OCI-LY1 (cell line): ENCODE results near the gene MINDY1.

ENCODE experiments used
- H2AFZ ChIP-seq: fragments of 200-600 bp; sonication (generic), shearing (Covaris generic); 2 replicates; pipeline ENCODE4 v1.6.0; 2014; ENCODE audit warnings: antibody characterized with exemption, mild to moderate bottlenecking, low read length
- H3F3A ChIP-seq: fragments of 200-600 bp; sonication (generic), shearing (Covaris generic); 2 replicates; pipeline ENCODE4 v1.6.0; 2014; ENCODE audit warnings: mild to moderate bottlenecking, antibody characterized with exemption, low read length, moderate library complexity; ENCODE audit not compliant: insufficient read depth
- H3K27ac ChIP-seq: fragments of 200-600 bp; sonication (generic); 2 replicates; pipeline ENCODE4 v1.5.1; 2014; ENCODE audit warnings: low read length, mixed run types, mild to moderate bottlenecking, low read depth; ENCODE audit not compliant: poor library complexity, severe bottlenecking
- H3K27me3 ChIP-seq: fragments of 200-600 bp; sonication (generic); 2 replicates; pipeline ENCODE4 v1.6.0; 2014; ENCODE audit warnings: antibody characterized with exemption, mild to moderate bottlenecking, low read length, moderate library complexity; ENCODE audit not compliant: insufficient read depth
- H3K36me3 ChIP-seq: fragments of 200-600 bp; sonication (generic); 2 replicates; pipeline ENCODE4 v1.6.1; 2014; ENCODE audit warnings: mild to moderate bottlenecking, antibody characterized with exemption, low read length, moderate library complexity, mixed read lengths; ENCODE audit not compliant: insufficient read depth
- H3K4me1 ChIP-seq: fragments of 200-600 bp; sonication (generic); 2 replicates; pipeline ENCODE4 v1.5.1; 2014; ENCODE audit warnings: mild to moderate bottlenecking, low read length, moderate library complexity; ENCODE audit not compliant: insufficient read depth, severe bottlenecking
- H3K4me2 ChIP-seq: fragments of 200-600 bp; sonication (generic), shearing (Covaris generic); 2 replicates; pipeline ENCODE4 v1.6.1; 2014; ENCODE audit warnings: low read length
- H3K4me3 ChIP-seq: fragments of 200-600 bp; sonication (generic); 2 replicates; pipeline ENCODE4 v1.5.1; 2014; ENCODE audit warnings: low read length, low read depth, mild to moderate bottlenecking, mixed read lengths; ENCODE audit not compliant: poor library complexity, severe bottlenecking
- H3K79me2 ChIP-seq: fragments of 200-600 bp; shearing (Covaris generic); 2 replicates; pipeline ENCODE4 v1.6.1; 2016; ENCODE audit warnings: mixed run types, low read length, mixed read lengths; ENCODE audit not compliant: insufficient read depth
- H3K9ac ChIP-seq: fragments of 200-600 bp; sonication (generic), shearing (Covaris generic); 2 replicates; pipeline ENCODE4 v1.6.1; 2014; ENCODE audit warnings: mild to moderate bottlenecking, low read length, mixed read lengths
- H3K9me2 ChIP-seq: fragments of 200-600 bp; sonication (generic), shearing (Covaris generic); 2 replicates; pipeline ENCODE4 v1.6.1; 2014; ENCODE audit warnings: low read depth, mild to moderate bottlenecking, low read length, mixed read lengths
- H3K9me3 ChIP-seq: fragments of 200-600 bp; shearing (Covaris generic); 2 replicates; pipeline ENCODE4 v1.6.1; 2014; ENCODE audit warnings: low read length, mixed read lengths
- H4K20me1 ChIP-seq: fragments of 200-600 bp; sonication (generic), shearing (Covaris generic); 2 replicates; pipeline ENCODE4 v1.6.0; 2016; ENCODE audit warnings: mild to moderate bottlenecking, low read length; ENCODE audit not compliant: insufficient read depth
- EZH2 ChIP-seq: fragments of 200-600 bp; sonication (generic), shearing (Covaris generic); IDR thresholded peaks from 2 replicates; pipeline ENCODE4 v1.8.0; 2017; ENCODE audit warnings: borderline replicate concordance, mixed run types, mild to moderate bottlenecking, antibody characterized with exemption, low read length, moderate library complexity, mixed read lengths
- TF ChIP-seq, protein P1 (sequence below): fragments of 200-600 bp; sonication (generic), shearing (Covaris generic); IDR thresholded peaks from 2 replicates; pipeline ENCODE4 v1.5.1; 2017; ENCODE audit warnings: mild to moderate bottlenecking, antibody characterized with exemption, low read length, moderate library complexity, mixed read lengths

MINDY1 gene

DNA sequence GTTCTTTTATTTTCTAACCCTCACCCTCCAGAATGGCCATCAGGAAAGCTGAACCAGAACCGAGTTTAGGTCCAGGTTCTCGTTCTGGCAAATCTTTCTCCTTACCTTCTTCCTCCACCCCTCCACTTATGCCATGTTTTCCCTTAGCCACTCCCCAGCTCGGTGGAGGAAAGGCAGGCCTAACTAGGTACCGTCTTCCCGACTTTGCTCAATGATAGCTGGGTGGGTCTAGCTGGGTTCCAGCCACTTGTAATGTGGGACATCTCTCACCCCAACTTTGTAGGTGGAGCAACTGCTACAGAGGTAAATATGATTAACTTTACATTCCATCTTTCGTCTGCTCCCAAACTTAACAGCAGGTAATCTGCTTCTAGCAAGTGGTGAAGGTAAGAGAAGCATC, 30.3 kb upstream of the MINDY1 start:
- no peaks in the 10 kb centered on the region for H3K4me1 ChIP-seq
- H3K4me2 ChIP-seq: no peak overlapping the region
- H3K79me2 ChIP-seq: no peaks in the 10 kb centered on the region
- H3K36me3 ChIP-seq: peaks cover 12% of the 10 kb centered on the region; the same call in 1 of the 2 replicates
- no peak overlapping the region for H2AFZ ChIP-seq
- H3F3A ChIP-seq: no peaks in the 10 kb centered on the region
- H3K9ac ChIP-seq: no peak overlapping the region
- TF ChIP-seq, protein P1, sequence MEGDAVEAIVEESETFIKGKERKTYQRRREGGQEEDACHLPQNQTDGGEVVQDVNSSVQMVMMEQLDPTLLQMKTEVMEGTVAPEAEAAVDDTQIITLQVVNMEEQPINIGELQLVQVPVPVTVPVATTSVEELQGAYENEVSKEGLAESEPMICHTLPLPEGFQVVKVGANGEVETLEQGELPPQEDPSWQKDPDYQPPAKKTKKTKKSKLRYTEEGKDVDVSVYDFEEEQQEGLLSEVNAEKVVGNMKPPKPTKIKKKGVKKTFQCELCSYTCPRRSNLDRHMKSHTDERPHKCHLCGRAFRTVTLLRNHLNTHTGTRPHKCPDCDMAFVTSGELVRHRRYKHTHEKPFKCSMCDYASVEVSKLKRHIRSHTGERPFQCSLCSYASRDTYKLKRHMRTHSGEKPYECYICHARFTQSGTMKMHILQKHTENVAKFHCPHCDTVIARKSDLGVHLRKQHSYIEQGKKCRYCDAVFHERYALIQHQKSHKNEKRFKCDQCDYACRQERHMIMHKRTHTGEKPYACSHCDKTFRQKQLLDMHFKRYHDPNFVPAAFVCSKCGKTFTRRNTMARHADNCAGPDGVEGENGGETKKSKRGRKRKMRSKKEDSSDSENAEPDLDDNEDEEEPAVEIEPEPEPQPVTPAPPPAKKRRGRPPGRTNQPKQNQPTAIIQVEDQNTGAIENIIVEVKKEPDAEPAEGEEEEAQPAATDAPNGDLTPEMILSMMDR: no peak
- TF ChIP-seq EZH2: no peak
- no peak overlapping the region for H3K27ac ChIP-seq
- no peaks in the 10 kb centered on the region for H3K27me3 ChIP-seq
- no peak overlapping the region for H3K4me3 ChIP-seq
- no peaks in the 10 kb centered on the region for H4K20me1 ChIP-seq
- no peaks in the 10 kb centered on the region for H3K9me2 ChIP-seq
- H3K9me3 ChIP-seq: no peaks in the 10 kb centered on the region

DNA sequence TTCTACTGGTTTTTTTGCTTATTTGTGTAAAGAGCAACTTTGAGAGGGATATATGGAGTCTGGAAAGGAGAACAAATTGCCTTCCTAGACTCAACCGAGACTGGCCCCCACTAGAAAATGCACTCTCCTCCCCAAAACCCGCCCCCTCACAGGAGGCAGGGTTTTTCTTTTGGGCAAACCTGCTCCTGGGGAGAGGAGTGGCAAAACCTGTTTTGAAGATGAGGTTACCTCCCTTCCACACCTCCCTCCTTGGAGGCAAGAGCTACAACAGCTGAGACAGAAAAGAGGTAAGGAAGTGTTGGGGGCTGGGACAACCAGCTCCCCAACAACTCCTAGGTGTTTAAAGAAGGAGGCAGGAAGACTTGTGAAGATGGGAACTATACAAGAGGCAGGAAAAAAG, 29.7 kb upstream of the MINDY1 start, which contains the start of gene BNIPL:
Gene BNIPL (plus strand): TSS at position 231 of the 400 bp plus-strand sequence. CDS start 140 bp downstream, at position 371.
- H3K36me3 ChIP-seq: peaks cover 12% of the 10 kb centered on the region
- H3K4me1 ChIP-seq: no peaks in the 10 kb centered on the region
- H3K9ac ChIP-seq: no peak within 1 kb of the TSS
- no peaks in the 10 kb centered on the region for H3K9me2 ChIP-seq
- no peaks in the 10 kb centered on the region for H3K27me3 ChIP-seq
- no peaks in the 10 kb centered on the region for H3K79me2 ChIP-seq
- H4K20me1 ChIP-seq: no peaks in the 10 kb centered on the region
- no peaks in the 10 kb centered on the region for H3K9me3 ChIP-seq
- no peak within 1 kb of the TSS for H3K4me2 ChIP-seq
- no peak within 1 kb of the TSS for H2AFZ ChIP-seq
- no peak within 1 kb of the TSS for H3K4me3 ChIP-seq
- H3F3A ChIP-seq: no peaks in the 10 kb centered on the region
- TF ChIP-seq, protein P1: no peak
- TF ChIP-seq EZH2: no peak
- no peak within 1 kb of the TSS for H3K27ac ChIP-seq

DNA sequence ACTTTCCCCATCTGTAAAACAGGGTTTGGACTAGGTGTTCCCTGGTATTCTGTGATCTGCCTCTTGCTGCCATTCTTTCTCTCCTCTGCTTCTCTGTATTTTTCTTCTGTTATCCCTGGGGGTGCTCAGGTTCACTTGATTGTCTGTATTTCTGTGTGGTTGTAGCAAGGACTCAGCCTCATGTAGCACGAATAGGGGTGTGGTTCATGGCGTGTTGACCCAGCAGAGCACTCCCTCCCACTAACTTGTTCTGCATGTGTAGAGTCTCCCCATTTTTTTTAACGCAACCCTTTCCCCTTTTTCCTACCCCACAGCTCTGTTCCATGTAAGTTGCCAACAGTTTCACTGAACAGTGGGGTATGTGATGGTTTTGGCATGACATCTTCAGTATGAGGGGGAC, 28.5 kb upstream of the MINDY1 start:
- Histone ChIP-seq H3K36me3 (peaks cover 17% of the 10 kb centered on the region), H3K9me3 (no peaks in the 10 kb centered on the region), H3K27me3 (no peaks in the 10 kb centered on the region), H3K79me2 (no peaks in the 10 kb centered on the region), H2AFZ (no peak overlapping the region), H3K4me3 (no peak overlapping the region), H3K4me1 (no peaks in the 10 kb centered on the region), H3F3A (no peaks in the 10 kb centered on the region), H3K9ac (no peak overlapping the region), H4K20me1 (no peaks in the 10 kb centered on the region), H3K4me2 (no peak overlapping the region), H3K9me2 (no peaks in the 10 kb centered on the region), H3K27ac (no peak overlapping the region)
- TF ChIP-seq, protein P1: no peak
- TF ChIP-seq EZH2: no peak
